NCI-H1092 (cell line): ENCODE data around the gene PFKFB4.

ENCODE experiments used
- DNase-seq: peaks from one replicate; lab custom pipeline; 2025; lab: John Stamatoyannopoulos, UW

PFKFB4 gene

DNA sequence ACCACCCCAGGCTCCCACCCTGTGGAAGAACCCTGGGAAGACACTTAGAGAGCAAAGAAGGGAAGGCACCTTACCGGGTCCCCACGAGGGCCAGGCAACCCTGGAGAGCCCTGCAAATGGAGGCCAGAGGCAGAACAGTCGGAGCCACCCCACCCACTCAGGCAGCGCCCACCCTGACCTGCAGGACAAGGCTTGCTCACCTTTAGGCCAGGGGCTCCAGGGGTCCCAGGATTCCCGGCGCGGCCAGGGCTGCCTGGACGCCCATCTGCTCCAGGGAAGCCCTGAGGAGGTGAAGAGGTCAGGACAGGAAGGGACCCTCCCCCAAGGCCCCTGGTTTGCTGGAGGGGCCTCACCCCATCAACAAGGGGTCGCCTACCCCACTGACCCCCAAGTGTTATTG lies 28.2 kb upstream of the PFKFB4 start:
- no peak for DNase-seq

DNA sequence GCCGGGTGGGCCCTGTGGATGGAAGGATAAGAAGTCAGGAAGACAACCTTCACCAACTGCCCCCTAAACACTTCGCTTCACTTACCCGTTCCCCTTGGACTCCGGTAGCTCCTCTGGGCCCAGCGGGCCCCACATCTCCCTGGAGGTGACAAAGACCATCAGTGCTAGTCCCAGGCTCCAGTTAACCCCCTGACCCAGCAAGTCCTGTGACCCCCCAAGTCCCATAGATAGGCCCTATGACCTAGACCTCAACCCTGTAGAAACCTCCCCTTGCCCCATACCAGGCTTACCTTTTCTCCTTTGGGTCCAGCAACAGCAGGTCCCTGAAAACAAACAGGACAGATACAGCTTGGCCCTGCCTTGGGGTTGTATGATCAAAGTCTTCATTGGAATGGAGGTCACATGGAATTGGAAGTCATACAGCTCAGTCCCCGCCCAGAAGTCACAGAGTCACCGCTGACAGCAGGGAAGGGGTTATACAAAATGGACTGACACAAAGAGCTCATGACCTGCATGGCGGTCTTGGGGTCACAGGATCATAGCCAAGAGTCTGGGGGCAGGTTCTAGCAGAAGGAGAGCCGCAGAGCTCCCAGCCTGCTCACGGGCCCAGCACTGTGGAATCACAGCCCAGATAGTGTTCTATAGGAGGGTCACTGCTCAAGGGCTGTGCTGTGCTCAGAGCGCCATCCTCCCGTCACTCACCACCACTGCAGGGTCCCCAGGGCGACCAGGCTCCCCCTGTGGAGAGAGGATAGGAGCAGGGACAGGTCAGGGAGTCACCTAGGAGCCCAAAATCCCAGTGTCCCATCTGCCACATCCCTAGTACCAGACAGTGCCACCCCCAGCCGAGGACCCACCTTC lies 25.2 kb upstream of the PFKFB4 start:
- DNase-seq = no peak

DNA sequence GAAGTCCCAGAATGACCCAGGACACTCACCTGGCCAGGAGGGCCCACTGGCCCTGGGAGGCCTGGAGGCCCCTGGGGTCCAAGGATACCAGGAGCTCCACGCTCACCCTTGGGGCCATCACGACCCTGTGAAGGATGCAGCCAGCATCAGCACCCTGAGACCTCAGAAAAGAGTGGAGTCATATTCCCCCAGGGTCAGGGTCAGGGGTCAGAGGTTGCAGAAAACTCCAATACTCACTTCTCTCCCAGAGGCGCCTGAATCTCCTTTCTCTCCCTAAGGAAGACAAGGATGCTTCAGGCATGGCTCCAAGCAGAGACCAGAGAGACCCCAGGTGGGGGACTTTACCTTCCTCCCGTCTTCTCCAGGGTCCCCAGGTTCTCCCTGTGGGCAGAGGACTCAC lies 20.0 kb upstream of the PFKFB4 start:
- no peak for DNase-seq

DNA sequence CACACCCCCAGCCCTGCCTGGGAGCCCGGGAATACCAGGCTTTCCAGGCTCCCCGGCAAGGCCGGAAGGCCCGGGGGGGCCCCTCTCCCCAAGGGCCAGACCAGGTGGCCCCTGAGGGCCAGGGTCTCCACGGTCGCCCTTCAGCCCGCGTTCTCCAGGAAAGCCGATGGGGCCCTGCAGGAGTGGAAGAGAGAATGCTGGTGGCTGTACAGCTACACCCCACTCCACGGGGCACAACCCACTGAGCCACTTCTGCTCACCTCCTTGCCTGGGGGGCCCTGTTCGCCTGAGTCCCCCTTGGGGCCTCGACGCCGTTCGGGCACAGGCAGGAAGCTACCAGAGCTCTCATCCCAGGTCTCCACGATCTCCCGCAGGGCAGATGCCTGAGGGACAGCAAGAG lies 18.8 kb upstream of the PFKFB4 start:
- no peak for DNase-seq

DNA sequence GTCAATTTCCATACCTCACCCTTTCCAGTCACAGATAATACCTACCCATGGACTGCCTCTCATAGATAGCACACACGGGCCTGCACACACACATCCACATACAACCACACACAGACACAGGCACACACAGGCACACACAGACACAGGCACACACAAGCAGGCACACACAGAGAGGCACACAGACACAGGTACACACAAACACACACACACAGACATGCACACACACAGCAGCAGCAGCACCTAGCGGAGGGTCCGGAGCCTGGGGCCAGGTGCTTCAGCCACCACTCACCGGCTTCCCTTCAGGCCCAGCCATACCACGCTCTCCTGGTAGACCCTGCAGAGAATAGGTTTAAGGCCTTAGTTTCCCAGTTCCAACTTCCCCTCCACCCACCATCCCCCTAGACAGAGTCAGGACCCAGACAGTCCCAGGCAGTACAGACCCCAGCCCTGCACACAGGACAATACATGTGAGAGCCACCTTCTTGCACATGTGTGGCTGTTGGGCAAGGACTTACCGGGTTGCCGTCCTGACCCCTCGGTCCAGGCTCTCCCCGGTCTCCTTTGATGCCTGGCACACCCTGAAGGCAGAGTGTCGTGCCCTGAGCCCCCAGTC lies 17.5 kb upstream of the PFKFB4 start:
- DNase-seq = no peak

DNA sequence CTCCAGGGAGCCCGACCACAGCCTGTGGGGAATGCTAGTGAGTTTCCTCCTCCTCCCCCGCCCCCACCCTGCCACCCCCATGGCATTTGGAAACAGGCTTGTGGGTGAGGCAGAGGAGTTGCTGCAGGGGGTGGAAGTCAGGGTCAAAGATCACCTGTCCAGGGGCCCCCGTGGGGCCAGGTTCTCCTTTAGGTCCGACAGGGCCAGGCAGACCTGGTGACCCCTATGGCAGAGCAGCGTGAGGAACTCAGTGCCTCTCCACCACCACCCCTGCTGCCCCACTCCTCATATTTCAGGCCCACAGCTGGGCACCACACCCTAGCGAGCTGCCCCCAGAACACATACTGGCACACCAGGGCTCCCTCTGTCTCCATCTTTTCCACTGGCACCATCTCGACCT lies 15.9 kb upstream of the PFKFB4 start:
- DNase-seq = no peak

DNA sequence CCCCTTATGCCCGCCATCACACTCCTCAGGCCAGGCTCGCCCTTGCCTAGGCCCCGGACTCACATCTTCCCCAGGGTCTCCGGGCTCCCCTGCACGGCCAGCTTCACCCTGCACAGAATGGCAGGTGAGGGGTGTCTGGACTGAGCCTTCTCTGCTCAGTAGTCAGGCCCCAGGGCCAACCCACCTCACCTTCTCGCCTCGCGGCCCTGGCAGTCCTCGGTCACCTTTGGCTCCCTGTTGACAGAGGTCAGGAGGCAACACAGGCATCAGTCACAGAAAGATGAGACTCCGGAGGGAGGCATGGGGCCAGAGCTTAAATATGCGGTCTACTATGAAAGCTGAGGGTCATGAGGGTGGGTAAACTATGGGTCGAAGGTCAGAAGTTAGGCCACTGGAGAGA lies 15.3 kb upstream of the PFKFB4 start:
- DNase-seq = no peak

DNA sequence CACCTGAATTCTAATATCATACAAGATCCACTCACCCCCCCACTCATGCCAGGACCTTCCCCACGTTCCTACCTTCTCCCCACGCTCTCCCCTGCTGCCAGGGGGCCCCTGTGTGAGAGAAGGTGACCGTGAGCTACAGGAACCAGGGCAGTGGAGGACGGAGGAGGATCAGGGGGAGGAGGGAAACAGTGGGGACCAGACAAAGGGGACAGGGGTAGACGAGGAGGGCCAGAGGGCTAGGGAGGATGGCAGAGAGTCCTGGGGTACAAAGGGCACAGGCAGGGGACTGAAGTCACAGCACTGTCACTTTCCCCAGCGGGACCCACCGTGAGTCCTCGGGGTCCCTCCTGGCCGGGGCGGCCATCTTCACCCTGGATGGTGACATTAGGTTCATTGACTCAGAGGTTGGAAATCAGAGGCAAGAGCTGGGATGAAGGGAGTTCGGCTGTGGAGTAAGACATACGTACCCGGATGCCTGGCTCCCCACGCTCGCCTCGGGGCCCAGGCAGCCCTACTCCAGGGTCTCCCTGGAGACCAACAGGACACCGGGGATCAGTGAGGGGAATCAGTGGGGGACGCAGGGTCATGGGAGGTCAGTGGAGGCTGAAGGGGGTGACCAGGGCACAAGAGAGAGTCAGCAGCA lies 13.3 kb upstream of the PFKFB4 start:
- DNase-seq = no peak

DNA sequence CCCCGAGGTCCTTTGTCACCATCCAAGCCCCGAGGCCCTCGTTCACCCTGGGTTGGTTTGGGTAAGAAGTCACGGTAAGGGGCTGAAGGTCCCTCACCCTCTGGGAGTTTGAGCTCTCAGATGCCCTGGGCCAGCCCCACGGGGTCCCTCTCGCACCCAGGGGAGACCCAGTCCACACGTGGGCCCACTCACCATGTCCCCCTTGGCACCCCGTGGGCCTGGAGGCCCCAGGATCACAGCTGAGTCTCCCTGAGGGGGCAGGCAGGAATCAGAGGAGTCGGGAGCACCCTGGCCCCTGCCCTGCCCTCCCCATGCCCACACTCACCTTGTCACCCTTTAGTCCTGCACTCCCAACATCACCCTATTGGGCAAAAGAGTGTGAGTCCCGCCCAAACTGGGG lies 12.8 kb upstream of the PFKFB4 start:
- no peak for DNase-seq

DNA sequence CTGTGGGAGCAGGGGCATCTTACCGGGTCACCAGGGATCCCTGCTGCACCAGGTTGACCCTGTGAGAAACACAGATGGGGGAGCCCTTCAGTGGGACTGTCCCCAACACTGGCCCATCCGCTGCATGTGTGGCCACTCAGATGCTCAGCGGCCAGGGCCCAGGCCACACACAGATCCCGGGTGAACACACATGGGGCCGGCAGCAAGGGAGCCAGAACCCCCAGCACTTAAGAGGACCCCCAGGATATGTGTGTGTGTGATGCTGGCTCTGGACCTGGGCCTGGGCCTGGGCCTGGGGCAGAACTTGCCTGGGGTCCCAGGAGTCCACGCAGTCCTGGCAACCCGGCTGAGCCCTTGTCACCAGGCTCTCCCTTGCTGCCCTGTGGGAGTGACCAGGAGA lies 11.9 kb upstream of the PFKFB4 start:
- DNase-seq = no peak

DNA sequence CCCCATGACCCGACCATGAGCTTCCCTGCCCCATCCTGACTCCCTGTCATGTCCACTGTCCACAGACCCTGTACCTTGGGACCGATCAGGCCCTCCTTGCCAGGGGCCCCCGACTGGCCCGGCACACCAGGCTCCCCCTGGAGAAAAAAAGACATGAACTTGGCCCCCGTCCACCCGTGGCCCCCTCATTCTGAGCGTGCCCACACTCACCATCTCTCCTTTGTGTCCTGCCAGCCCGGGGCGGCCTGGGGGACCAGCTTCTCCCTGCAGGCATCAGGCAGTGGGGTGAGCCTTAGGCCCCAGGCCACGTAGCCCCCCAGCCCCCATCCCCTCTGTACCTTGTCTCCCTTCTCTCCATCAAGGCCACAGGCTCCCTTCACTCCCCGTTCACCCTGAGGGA lies 10.9 kb upstream of the PFKFB4 start:
- DNase-seq = no peak

DNA sequence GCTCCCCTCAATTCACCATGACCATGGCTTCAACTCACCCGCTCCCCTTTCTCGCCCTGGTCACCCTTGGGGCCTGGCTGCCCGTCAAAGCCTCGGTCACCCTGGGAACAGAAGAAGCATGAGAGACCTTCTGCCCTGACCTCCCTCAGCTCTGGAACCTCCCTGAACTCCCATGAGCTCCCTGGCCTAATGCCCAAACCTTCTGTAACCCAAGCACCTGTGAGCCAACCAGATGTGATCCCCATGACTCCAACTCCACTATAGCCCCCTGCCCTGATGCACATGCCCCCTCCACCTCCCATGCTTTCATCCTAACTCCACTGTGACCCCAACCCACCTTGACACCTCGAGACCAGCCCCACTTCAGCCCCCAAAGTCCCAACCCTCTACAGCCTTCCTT lies 10.5 kb upstream of the PFKFB4 start:
- DNase-seq = no peak

DNA sequence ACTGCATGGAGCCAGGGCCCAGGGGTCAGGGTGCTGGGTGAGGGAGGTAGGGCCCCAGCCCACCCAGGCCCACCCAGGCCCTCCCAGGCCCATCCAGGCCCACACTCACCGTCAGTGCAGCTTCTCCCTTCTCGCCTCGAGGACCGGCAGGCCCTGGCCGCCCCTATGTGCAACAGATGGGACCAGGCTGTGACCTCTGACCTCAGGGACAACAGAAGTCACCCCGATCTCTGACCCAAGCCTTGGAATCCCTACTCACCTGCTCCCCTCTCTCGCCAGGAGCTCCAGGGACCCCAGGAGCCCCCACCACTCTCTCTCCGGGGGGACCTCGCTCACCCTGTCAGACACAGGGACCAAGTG lies 9.8 kb upstream of the PFKFB4 start:
- DNase-seq = no peak

DNA sequence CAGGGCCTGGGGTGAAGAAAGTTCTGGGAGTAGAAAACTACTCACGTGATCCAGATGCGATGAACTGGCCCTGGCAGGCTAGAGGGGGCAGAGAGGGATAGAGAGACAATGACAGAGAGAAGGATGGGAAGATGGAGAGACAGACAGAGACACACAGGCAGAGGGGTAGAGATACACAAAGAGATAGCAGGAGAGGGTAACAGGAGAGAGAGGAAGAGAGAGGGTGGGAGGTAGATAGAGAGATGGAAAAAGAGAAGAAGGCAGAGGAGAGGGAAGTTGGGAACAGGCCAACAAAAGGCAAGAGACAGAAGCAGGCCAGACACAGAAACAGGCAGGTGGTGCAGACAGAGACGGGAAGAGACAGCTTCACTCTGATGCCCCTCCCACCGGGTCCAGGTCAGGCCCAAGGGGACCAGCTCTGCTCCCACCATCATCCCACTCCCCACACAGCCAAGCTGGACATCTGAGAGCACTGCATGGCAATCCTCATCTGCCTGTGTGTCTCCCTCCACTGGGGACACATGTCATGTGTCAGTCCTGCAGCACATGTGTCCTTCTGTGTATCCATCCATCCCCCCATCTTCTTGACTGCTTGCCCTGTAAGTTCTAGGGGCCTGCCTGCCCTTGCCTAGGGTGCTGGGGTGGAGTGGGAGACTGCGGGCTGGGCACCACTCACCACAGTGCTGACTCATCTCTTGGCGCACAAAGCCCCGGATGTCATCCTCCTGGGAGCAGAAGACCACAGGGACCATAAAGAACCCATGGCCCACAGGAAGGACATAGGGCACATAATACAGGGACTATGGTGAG lies 9.2 kb upstream of the PFKFB4 start:
- no peak for DNase-seq

DNA sequence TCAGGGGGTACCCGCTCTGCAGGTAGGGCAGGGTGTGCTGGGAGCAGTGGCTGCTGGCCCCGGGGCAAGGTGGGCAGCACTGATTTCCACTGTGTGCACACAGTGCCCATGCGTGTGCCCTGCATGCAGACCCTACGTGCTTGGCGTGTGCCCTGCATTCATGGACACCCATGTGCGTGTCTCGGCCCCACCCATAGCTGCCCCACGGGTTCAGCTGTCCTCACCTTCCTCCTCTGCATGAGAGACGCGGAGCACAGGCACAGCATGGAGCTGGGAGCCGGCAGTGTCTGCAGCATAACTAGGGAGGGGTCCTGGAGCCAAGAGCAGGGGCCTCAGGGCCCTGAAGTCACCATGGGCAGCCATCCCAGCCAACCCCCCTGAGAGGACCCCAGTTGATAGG lies 8.6 kb upstream of the PFKFB4 start:
- DNase-seq = no peak

DNA sequence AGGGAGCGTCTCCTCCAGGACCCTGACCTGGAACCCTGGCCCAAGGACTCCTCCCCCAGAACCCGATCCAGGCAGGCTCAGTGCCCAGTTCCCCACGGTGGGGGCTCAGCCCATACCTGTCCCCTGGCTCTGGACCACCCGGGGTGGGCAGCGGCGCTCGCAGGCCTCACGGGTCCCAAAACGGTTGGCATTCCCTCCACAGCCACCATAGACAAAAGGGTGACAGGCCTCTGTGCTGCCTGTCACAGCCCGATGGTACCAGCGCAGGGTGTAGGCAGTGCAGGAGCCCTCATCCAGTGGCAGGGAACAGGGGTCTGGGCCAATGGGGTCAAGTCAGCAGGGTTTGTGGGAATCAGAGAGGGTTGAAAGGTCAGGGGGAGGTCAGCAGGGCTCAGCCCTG lies 8.1 kb upstream of the PFKFB4 start:
- DNase-seq = no peak

DNA sequence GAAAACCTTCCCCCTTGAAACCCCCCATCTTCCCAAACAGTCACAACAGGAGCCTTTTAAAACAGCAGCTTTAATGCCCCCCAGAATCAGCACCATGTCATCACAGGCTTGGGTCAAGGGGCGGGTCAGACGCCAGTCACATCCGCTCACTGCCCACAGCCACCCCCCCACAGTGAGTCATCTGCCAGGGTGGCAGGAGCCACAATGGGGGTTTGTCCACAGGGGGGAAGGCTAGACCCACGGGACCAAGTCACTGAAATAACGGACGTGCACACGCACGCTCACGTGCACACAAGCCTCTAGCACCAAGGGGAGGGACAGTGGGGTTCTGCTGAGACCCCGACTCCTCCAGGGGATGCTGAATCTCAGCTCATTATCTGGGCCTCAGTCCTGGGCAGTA lies 7.4 kb upstream of the PFKFB4 start:
- no peak for DNase-seq

DNA sequence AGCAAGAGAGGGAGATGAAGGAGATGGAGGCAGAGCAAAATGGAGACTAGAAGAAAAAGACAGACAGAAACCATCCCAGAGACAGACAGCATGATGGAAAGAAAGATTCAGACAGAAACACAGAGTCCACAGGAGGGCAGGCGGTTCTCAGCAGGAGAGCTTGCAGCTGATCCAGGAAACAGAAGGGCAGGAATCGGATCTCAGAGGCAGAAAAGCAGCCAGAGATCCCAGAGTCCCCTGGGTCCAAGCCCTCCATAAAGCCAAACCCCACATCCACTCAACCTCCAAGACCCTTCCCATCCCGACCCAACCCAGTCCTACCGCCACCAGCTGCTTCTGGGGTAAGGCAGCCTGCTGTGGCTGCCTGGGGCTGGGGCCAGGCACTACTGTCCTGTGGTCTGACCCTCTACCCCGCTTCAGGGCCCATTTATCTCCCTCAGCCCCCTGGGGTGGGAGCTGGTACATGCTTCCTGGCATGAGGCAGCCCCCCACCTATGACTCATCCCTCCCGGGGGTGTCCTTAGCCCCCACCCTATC lies 6.8 kb upstream of the PFKFB4 start, which contains the start of gene UCN2:
TSS of gene UCN2 (minus strand) at position 400 of the 537 bp plus-strand sequence. CDS start 657 bp downstream, outside the sequence.
- DNase-seq = no peak

DNA sequence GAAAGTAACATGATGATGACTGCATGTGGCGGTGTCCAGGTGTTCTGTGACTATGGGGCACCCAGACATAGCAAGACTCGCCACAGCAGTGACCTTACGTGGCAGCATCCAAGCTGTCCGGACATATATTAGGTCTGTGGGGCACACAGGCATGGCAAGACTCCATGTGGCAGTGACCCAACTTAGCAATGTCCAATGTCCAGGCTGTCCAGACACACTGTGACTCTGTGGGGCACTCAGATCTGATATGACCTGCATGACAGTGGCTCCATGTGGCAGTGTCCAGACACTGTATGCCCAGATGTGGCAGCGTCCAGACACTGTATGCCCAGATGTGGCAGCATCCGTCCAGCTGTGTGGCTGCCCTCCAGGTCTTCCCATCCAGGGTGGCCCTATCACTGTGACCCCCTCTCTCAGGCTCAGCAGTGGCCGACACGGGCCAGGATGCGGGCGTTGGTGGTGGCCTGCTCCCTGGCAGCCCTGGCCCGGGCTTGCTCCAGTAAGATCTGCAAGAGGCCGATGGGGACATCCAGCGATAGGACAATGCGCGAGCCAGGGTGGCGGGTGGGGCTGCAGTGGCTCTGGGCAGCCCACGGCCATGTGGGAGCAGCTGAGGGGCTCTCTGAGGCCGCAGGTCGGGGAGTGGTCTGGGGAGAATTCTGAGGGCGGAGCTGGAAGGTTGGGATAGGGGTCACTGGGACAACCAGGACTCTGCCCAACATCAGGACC lies 5.9 kb upstream of the PFKFB4 start:
- DNase-seq = no peak

DNA sequence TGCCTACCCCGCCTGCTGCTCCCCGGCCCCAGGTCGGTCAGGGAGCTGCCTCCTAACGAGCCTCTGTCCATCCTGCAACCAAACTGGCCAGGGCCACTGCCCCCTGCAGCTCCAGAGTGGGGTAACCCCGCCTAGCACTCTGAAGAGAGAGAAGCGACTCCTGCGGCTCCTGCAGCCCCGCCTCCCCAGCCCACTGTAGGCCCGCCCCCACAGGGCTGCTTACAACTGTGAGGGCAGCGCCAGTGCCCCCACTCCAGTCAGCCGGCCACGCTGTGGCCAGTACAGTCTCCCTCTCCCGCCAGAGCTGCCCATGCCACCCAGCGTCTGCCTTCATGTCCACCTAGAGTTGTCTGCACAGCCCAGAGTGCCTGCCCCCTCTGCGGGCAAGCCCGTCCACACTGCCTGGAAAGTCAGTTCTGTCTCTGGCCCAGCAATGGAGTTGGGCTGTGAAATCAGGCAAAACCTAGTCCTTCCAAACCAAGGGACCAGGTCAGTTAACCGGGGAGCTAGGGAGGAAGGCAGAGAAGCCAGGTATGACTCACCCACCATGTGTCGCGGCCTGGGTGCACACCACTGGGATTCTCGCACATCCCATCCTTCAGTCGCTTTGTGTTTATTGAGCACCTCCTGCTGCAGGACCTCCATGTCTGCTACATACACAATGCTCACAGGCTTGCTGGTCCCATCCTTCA lies 4.6 kb upstream of the PFKFB4 start:
- no peak for DNase-seq

DNA sequence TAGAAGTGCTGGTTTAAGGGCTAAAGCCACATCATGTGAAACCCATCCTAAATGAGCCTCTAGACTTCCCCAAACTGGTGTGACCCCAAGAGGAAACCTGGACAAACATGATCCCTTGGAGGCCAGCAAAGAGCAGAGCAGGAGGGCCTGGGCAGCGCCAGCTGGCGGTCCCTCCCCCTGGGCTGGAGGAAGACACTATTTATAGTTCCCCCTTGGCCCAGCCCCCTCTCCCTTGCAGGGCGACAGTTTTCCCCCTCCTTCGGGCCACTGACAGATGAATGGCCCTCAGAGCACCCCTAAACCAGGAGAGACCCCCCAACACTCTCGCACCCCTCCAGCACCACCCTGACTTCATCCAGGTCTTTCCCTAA lies 4.0 kb upstream of the PFKFB4 start:
- DNase-seq = no peak
